WTC11 (cell line): ENCODE measurements around the gene SLC46A1. TPM values are rescaled to one million over a fixed set of nuclear protein-coding genes. Genes with fewer than 3 reads are reported as not detected.

ENCODE experiments used
- ARID4B ChIP-seq: sonication (generic); formaldehyde crosslinking; IDR thresholded peaks from 2 replicates; pipeline ENCODE4 v1.8.0; 2023; ENCODE audit warnings: missing genetic modification reagents, mild to moderate bottlenecking, borderline replicate concordance
- CBFB ChIP-seq: sonication (generic); formaldehyde crosslinking; IDR thresholded peaks from 2 replicates; pipeline ENCODE4 v1.8.1; 2022; ENCODE audit warnings: mild to moderate bottlenecking, low read depth, missing genetic modification reagents
- CDX4 ChIP-seq: fragments of 250-450 bp; sonication (Bioruptor Pico); IDR thresholded peaks from 2 replicates; pipeline ENCODE4 v1.9.0; 2021; ENCODE audit warnings: moderate library complexity, mild to moderate bottlenecking, inconsistent platforms, borderline replicate concordance
- E2F4 ChIP-seq: sonication (generic); formaldehyde crosslinking; IDR thresholded peaks from 2 replicates; pipeline ENCODE4 v1.8.1; 2022; ENCODE audit warnings: low read depth, mild to moderate bottlenecking, moderate library complexity, missing genetic modification reagents, borderline replicate concordance
- EMX1 ChIP-seq: fragments of 250-450 bp; sonication (Bioruptor Pico); IDR thresholded peaks from 2 replicates; pipeline ENCODE4 v1.8.0; 2021; ENCODE audit warnings: mild to moderate bottlenecking
- FOXP4 ChIP-seq: sonication (generic); formaldehyde crosslinking; IDR thresholded peaks from 2 replicates; pipeline ENCODE4 v1.8.0; 2022; ENCODE audit warnings: mild to moderate bottlenecking, missing genetic modification reagents
- GABPB1 ChIP-seq: sonication (generic); formaldehyde crosslinking; IDR thresholded peaks from 2 replicates; pipeline ENCODE4 v1.8.1; 2023; ENCODE audit warnings: mild to moderate bottlenecking, missing genetic modification reagents
- HMGA2 ChIP-seq: fragments of 250-450 bp; sonication (Bioruptor Pico); IDR thresholded peaks from 2 replicates; pipeline ENCODE4 v1.4.0; 2021; ENCODE audit warnings: mild to moderate bottlenecking, moderate library complexity
- JAZF1 ChIP-seq: fragments of 250-450 bp; sonication (Bioruptor Pico); IDR thresholded peaks from 2 replicates; pipeline ENCODE4 v1.9.0; 2021; ENCODE audit warnings: moderate library complexity, mild to moderate bottlenecking, inconsistent platforms
- NFYB ChIP-seq: sonication (generic); formaldehyde crosslinking; conservative IDR thresholded peaks from 2 replicates; pipeline ENCODE4 v1.8.0; 2022; ENCODE audit warnings: low read depth, missing genetic modification reagents
- NR2C2 ChIP-seq: sonication (generic); formaldehyde crosslinking; IDR thresholded peaks from 2 replicates; pipeline ENCODE4 v1.8.0; 2022; ENCODE audit warnings: mild to moderate bottlenecking, missing genetic modification reagents
- NR3C1 ChIP-seq: sonication (generic); formaldehyde crosslinking; conservative IDR thresholded peaks from 2 replicates; pipeline ENCODE4 v1.8.1; 2023; ENCODE audit warnings: low read depth, mild to moderate bottlenecking, missing genetic modification reagents
- PRDM15 ChIP-seq: sonication (generic); formaldehyde crosslinking; IDR thresholded peaks from 2 replicates; pipeline ENCODE4 v1.8.0; 2022; ENCODE audit warnings: missing genetic modification reagents
- RELA ChIP-seq: sonication (generic); formaldehyde crosslinking; IDR thresholded peaks from 2 replicates; pipeline ENCODE4 v1.8.1; 2022; ENCODE audit warnings: missing genetic modification reagents, mild to moderate bottlenecking, borderline replicate concordance
- SMAD4 ChIP-seq: sonication (generic); formaldehyde crosslinking; IDR thresholded peaks from 2 replicates; pipeline ENCODE4 v1.8.0; 2022; ENCODE audit warnings: mild to moderate bottlenecking, missing genetic modification reagents
- ZNF281 ChIP-seq: sonication (generic); formaldehyde crosslinking; IDR thresholded peaks from 2 replicates; pipeline ENCODE4 v1.8.0; 2023; ENCODE audit warnings: mild to moderate bottlenecking, missing genetic modification reagents
- ZNF416 ChIP-seq: fragments of 250-450 bp; sonication (Bioruptor Pico); IDR thresholded peaks from 2 replicates; pipeline ENCODE4 v1.9.0; 2021; ENCODE audit warnings: mild to moderate bottlenecking, inconsistent platforms
- ZNF532 ChIP-seq: fragments of 250-450 bp; sonication (Bioruptor Pico); IDR thresholded peaks from 2 replicates; pipeline ENCODE4 v1.9.0; 2021; ENCODE audit warnings: mild to moderate bottlenecking, borderline replicate concordance
- total RNA-seq: library from RNA; stranded (reverse); gene quantifications from 3 replicates; pipeline ENCODE4 v1.2.3, GENCODE V29; 2021

The SLC46A1 gene
- total RNA-seq, 1 experiment from 2014 or later = 6.7 TPM

GRCh38 chr17:28372203-28372944 lies 33.6 kb downstream of the SLC46A1 start (continued):
- TF ChIP-seq PRDM15 (CRISPR knock-in tag) = peak; percentile 40; the same call in 1 of the 2 replicates
- no peak for TF ChIP-seq ZNF281 (CRISPR knock-in tag)
- TF ChIP-seq GABPB1 (CRISPR knock-in tag) = no peak
- TF ChIP-seq ZNF532 (CRISPR knock-in tag) = no peak
- TF ChIP-seq NR3C1 (CRISPR knock-in tag) = 0 out of 2 replicates have a peak, but pooled peaks have one; percentile 74
- no peak for TF ChIP-seq ZNF416 (CRISPR knock-in tag)
- 0 out of 2 replicates have a peak, but pooled peaks have one; percentile 28 for TF ChIP-seq CBFB (CRISPR knock-in tag)
- no peak for TF ChIP-seq ARID4B (CRISPR knock-in tag)
- TF ChIP-seq JAZF1 (CRISPR knock-in tag) = no peak
- TF ChIP-seq SMAD4 (CRISPR knock-in tag) = no peak
- 0 out of 2 replicates have a peak, but pooled peaks have one; percentile 47 for TF ChIP-seq FOXP4 (CRISPR knock-in tag)
- no peak for TF ChIP-seq EMX1 (CRISPR knock-in tag)
- no peak for TF ChIP-seq RELA
- TF ChIP-seq NR2C2 (CRISPR knock-in tag) = no peak
- TF ChIP-seq CDX4 = no peak
- no peak for TF ChIP-seq E2F4
- no peak for TF ChIP-seq NFYB
- no peak for TF ChIP-seq HMGA2
